ENCODE results near the gene PDS5B. TPM values are rescaled to one million over a fixed set of nuclear protein-coding genes. Genes with fewer than 3 reads are reported as not detected.

Gene PDS5B
- total RNA-seq, 4 donors from 2014 or later: 26.6 to 61.1 (median 28.9) TPM

- Histone ChIP-seq H3K4me3 (no peak overlapping the region), H3K27me3 (no peaks in the 10 kb centered on the region), H3K36me3 (no peaks in the 10 kb centered on the region), H3K27ac (no peak overlapping the region), H3K9me3 (no peaks in the 10 kb centered on the region), H3K4me1 (no peaks in the 10 kb centered on the region)
- TF ChIP-seq POLR2A (IDR thresholded peaks at IDR 0.05): no peak
- TF ChIP-seq CTCF (IDR thresholded peaks at IDR 0.05): no peak
- DNase-seq: no peak
Observed at GRCh38 chr13:32804673-32805230, 218.5 kb downstream of the PDS5B start.

- TF ChIP-seq CTCF (IDR thresholded peaks at IDR 0.05) (no peak), POLR2A (IDR thresholded peaks at IDR 0.05) (no peak)
- Histone ChIP-seq H3K27me3 (no peaks in the 10 kb centered on the region), H3K36me3 (no peaks in the 10 kb centered on the region), H3K9me3 (no peaks in the 10 kb centered on the region), H3K4me1 (peaks cover 0 to 2% (median 0%) of the 10 kb centered on the region in 4 donors), H3K4me3 (no peak overlapping the region), H3K27ac (no peak overlapping the region)
- no peak for DNase-seq
Observed at GRCh38 chr13:32811297-32811800, 225.1 kb downstream of the PDS5B start.

- H3K36me3 ChIP-seq: no peaks in the 10 kb centered on the region
- H3K27me3 ChIP-seq: no peaks in the 10 kb centered on the region
- no peaks in the 10 kb centered on the region for H3K4me1 ChIP-seq
- H3K4me3 ChIP-seq: no peak overlapping the region
- TF ChIP-seq POLR2A (IDR thresholded peaks at IDR 0.05) (no peak), CTCF (IDR thresholded peaks at IDR 0.05) (no peak)
- no peak overlapping the region for H3K27ac ChIP-seq
- H3K9me3 ChIP-seq: no peaks in the 10 kb centered on the region
- no peak for DNase-seq
Observed at GRCh38 chr13:32821149-32821688, 235.0 kb downstream of the PDS5B start.

GRCh38 chr13:32822771-32823170 lies 236.5 kb downstream of the PDS5B start:
- Histone ChIP-seq H3K27ac (no peak overlapping the region), H3K36me3 (no peaks in the 10 kb centered on the region), H3K4me3 (no peak overlapping the region), H3K27me3 (no peaks in the 10 kb centered on the region), H3K4me1 (no peaks in the 10 kb centered on the region), H3K9me3 (no peaks in the 10 kb centered on the region)
- no peak for TF ChIP-seq CTCF (IDR thresholded peaks at IDR 0.05)
- TF ChIP-seq POLR2A (IDR thresholded peaks at IDR 0.05): no peak
- no peak for DNase-seq

GRCh38 chr13:32823597-32823996 lies 237.3 kb downstream of the PDS5B start:
- no peak for DNase-seq
- H3K27ac ChIP-seq: no peak overlapping the region
- no peak overlapping the region for H3K4me3 ChIP-seq

More at GRCh38 chr13:32823597-32823996, 237.3 kb downstream of the PDS5B start:
- H3K27me3 ChIP-seq: no peaks in the 10 kb centered on the region
- H3K36me3 ChIP-seq: no peaks in the 10 kb centered on the region
- H3K9me3 ChIP-seq: no peaks in the 10 kb centered on the region
- TF ChIP-seq POLR2A (IDR thresholded peaks at IDR 0.05) (no peak), CTCF (IDR thresholded peaks at IDR 0.05) (no peak)
- no peaks in the 10 kb centered on the region for H3K4me1 ChIP-seq

Measured in Peyer's patch (tissue), 4 donors.